Lower leg skin (tissue), 3 donors: Measurements from ENCODE around the gene GALM.

Experiments used
- POLR2A ChIP-seq, 2 donors: fragments of 450-650 bp; IDR thresholded peaks; one replicate each; pipeline ENCODE4 v1.6.1; 2016 to 2017; ENCODE audit warnings: antibody characterized with exemption in 2 of 2, mild to moderate bottlenecking in 1 of 2, moderate library complexity in 1 of 2
- TF ChIP-seq, protein P1 (sequence below), 3 donors: fragments of 450-650 bp; IDR thresholded peaks; one replicate each; pipeline ENCODE4 v1.5.1; 2016; ENCODE audit warnings: antibody characterized with exemption in 3 of 3, mild to moderate bottlenecking in 3 of 3, moderate library complexity in 2 of 3

DNA sequence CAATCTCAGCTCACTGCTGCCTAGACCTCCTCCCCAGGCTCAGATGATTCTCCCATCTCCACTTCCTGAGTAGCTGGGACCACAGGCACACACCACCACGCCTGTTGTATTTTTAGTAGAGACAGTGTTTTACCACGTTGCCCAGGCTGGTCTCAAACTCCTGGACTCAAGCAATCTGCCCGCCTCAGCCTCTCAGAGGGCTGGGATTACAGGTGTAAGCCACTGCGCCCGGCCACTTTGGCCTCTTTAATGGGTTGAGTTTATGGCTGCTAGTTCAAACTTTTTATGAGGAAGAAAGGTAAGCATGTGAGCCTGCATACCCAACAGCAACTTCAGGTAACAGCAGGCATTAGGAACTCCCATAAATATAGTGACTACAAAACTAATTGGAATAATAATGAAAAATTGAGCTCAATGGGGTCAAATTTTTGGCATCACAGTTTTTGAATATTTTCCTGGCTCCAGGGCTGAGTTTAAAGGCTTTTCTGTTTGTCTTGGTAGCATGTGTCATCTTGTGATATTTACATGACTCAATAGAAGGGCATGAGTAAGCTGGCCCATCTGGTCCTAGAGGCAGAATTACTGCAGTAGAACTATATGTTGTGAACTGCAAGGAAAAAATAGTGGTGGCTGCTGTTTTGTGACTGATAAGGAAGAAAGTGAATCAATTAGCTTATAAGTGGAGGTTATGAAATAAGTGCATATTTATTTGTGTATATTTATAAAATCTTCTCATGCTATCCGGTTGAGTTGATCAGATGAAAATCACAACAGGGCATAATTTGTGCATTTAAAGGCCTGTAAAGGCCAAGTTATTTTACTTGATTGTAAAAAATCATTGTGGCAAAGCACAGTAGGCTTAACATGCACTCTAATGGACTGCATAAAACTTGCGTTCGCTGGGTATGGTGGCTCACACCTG is 24.8 kb downstream of the GALM start:
- TF ChIP-seq, protein P1, sequence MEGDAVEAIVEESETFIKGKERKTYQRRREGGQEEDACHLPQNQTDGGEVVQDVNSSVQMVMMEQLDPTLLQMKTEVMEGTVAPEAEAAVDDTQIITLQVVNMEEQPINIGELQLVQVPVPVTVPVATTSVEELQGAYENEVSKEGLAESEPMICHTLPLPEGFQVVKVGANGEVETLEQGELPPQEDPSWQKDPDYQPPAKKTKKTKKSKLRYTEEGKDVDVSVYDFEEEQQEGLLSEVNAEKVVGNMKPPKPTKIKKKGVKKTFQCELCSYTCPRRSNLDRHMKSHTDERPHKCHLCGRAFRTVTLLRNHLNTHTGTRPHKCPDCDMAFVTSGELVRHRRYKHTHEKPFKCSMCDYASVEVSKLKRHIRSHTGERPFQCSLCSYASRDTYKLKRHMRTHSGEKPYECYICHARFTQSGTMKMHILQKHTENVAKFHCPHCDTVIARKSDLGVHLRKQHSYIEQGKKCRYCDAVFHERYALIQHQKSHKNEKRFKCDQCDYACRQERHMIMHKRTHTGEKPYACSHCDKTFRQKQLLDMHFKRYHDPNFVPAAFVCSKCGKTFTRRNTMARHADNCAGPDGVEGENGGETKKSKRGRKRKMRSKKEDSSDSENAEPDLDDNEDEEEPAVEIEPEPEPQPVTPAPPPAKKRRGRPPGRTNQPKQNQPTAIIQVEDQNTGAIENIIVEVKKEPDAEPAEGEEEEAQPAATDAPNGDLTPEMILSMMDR (IDR thresholded peaks at IDR 0.05), result no peak
- no peak for TF ChIP-seq POLR2A (IDR thresholded peaks at IDR 0.05)
